Activated CD8-positive, alpha-beta T cell treated with anti-CD3 and anti-CD28 coated beads, Interleukin-2, amount 10 ng/mL, durations not matched to agents 7 days and 5 days (primary cell): ENCODE results near the gene MEOX2. TPM values are rescaled to one million over a fixed set of nuclear protein-coding genes. Genes with fewer than 3 reads are reported as not detected.

Experiments used
- ATAC-seq: fragments of 150-1000 bp; cut with Tn5 transposase; one replicate; pipeline ENCODE4 v1.10.0; 2021; ENCODE audit warnings: moderate library complexity
- CTCF ChIA-PET: fragments of 350-600 bp; sonication (Branson Sonifier 250); formaldehyde crosslinking; loops from one replicate; lab custom pipeline; 2021; ENCODE audit warnings: antibody characterized with exemption; lab: Charles Lee
- POLR2A ChIA-PET: fragments of 350-600 bp; sonication (Branson Sonifier 250); formaldehyde crosslinking; loops from one replicate; lab custom pipeline; 2021; ENCODE audit warnings: antibody characterized with exemption; lab: Charles Lee
- DNase-seq: peaks from one replicate; pipeline ENCODE4 v3.0.0-alpha.2; 2020
- H3K27ac Mint-ChIP-seq: one replicate; pipeline ENCODE4 v1.8.0; 2021; ENCODE audit warnings: mild to moderate bottlenecking, mixed read lengths
- H3K27me3 Mint-ChIP-seq: one replicate; pipeline ENCODE4 v1.8.0; 2021; ENCODE audit warnings: low read depth, mixed read lengths
- H3K36me3 Mint-ChIP-seq: one replicate; pipeline ENCODE4 v1.8.0; 2021; ENCODE audit warnings: low read depth, mixed read lengths
- H3K4me1 Mint-ChIP-seq: one replicate; pipeline ENCODE4 v1.8.0; 2021; ENCODE audit warnings: low read depth, mixed read lengths
- H3K4me3 Mint-ChIP-seq: one replicate; pipeline ENCODE4 v1.8.0; 2021; ENCODE audit warnings: mild to moderate bottlenecking, mixed read lengths
- H3K9me3 Mint-ChIP-seq: one replicate; pipeline ENCODE4 v1.8.0; 2022; ENCODE audit warnings: mixed read lengths; ENCODE audit not compliant: insufficient read depth
- total RNA-seq, 2 experiments: library from RNA; stranded (reverse); gene quantifications; one replicate each; pipeline ENCODE4 v1.2.3, GENCODE V29; 2021

The MEOX2 gene
- total RNA-seq, 2 experiments from 2014 or later: not detected

DNA sequence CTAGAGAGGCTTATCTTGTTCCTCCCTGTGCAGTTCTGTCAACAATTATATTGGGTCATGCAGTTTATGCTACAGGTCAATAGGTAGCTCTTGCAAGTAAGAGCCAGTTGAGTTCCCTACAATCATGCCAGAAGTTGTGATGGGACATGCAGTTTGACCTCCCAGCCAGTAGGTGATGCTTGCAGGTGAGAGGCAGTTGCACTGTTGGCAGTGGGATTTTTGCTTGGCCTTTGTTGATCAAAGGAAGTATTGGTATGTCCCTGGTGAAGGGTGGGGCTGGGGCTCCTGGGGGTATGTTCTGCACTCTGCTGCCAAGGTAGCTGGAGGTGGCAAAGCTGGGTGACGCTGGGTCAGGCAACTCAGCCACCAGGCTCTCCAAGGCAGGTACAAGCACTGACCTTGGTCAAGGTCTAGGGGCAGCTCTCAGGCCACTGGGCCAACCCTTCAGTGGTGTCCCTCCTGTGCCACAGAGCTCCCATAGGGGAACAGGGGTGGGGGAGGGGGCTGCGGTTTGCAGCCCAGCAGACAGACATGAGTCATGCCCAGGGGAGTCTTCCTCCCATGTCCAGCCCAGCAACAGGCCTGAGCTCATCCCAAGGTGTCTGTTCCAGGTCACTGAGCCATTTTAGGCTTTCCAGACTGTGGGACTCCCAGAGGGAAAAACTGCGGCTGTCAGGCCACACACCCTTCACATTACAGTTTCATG lies 43.3 kb downstream of the MEOX2 start:
- Mint-ChIP-seq H3K9me3 (peaks cover 4% of the 10 kb centered on the region), H3K4me1 (no peaks in the 10 kb centered on the region), H3K36me3 (no peaks in the 10 kb centered on the region), H3K4me3 (no peak overlapping the region), H3K27ac (no peak overlapping the region), H3K27me3 (no peaks in the 10 kb centered on the region)
- POLR2A ChIA-PET: no interaction called here
- CTCF ChIA-PET: no interaction called here
- ATAC-seq: no peak
- DNase-seq: no peak

DNA sequence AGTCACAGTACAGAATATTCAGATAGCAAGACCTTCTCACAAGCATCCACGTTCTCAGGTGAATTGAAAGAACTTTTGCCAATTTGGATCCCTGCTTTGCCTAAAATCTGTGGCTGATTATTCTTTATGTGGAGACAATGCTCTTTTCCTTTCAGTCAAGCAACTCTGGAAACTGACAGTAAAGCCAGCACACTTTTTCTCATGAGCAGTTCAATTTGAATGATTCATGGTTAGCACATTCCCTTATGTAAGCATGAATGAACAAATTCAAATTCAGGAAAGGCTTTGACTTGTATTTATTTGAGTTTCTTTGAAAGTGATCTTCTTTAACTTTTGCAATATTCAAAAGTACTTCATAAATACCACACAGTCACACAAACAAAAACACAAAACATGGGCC lies 57.6 kb downstream of the MEOX2 start:
- POLR2A ChIA-PET: no interaction called here
- H3K4me3 Mint-ChIP-seq: no peak overlapping the region
- no peaks in the 10 kb centered on the region for H3K27me3 Mint-ChIP-seq
- CTCF ChIA-PET: no interaction called here
- ATAC-seq (no peak), DNase-seq (no peak)
- no peaks in the 10 kb centered on the region for H3K4me1 Mint-ChIP-seq
- H3K27ac Mint-ChIP-seq: no peak overlapping the region
- no peaks in the 10 kb centered on the region for H3K36me3 Mint-ChIP-seq
- no peaks in the 10 kb centered on the region for H3K9me3 Mint-ChIP-seq

DNA sequence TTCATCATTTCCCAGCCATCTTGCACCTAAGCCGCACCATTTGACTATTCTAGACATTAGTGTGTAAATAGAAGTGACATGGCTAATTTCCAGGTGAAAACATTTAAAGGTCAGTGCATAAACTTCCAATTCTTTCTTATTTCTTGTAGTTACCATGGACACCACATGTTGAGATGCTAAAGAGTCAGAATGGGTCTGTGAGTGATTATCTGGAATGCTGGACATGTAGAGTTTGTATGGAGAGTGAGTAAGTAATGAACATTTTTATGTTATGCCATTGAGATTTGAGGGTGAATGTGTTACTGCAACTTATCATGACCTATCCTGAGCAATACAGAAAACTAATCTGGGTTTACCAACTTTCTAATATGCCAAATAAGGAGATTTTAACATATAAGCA lies 60.4 kb downstream of the MEOX2 start:
- H3K36me3 Mint-ChIP-seq: no peaks in the 10 kb centered on the region
- no peak overlapping the region for H3K4me3 Mint-ChIP-seq
- ChIA-PET CTCF (no interaction called here), POLR2A (no interaction called here)
- no peaks in the 10 kb centered on the region for H3K4me1 Mint-ChIP-seq
- ATAC-seq: no peak
- no peak overlapping the region for H3K27ac Mint-ChIP-seq
- no peaks in the 10 kb centered on the region for H3K27me3 Mint-ChIP-seq
- no peaks in the 10 kb centered on the region for H3K9me3 Mint-ChIP-seq
- no peak for DNase-seq

DNA sequence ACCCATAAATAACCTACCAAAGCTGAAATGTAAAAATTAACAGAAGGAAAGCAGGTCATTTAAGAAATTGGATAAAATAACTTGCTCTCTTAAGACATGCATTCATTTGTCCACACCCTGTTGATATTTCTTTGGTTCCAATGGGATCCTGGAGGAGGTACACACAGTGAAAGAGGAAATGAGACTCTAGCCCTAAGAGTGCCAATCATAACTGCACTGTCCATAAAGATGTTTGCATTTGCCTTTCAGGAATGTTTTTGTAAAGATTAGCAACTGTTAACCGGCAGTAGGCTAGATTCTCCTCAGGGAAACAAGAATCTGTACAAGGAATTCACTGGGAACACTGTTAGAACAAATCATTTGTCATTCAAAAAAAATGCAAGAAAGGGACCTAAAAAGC lies 61.0 kb downstream of the MEOX2 start:
- CTCF ChIA-PET: no interaction called here

DNA sequence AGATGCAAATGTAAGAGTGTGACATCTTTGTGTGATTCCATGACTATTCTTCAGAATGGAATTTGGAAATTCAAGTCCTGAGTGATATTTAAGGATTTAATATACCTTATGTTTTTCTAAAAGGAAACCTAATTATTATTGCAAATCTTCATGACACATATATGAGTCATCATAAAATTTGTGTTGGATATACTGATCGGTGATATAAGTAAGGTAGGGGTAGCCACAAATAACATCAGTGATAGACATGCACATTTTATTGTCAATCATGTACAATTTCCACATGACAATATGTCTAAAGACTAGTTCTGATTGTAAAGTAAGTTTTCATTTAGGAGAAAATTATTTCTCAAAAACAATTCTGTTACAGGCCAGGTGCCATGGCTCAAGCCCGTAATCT lies 65.0 kb downstream of the MEOX2 start:
- Mint-ChIP-seq H3K27ac (no peak overlapping the region), H3K9me3 (peaks cover 4% of the 10 kb centered on the region), H3K4me3 (no peak overlapping the region), H3K27me3 (no peaks in the 10 kb centered on the region), H3K36me3 (no peaks in the 10 kb centered on the region), H3K4me1 (no peaks in the 10 kb centered on the region)
- ATAC-seq: no peak
- ChIA-PET POLR2A (no interaction called here), CTCF (no interaction called here)
- DNase-seq: no peak

More for the DNA sequence above, 61.0 kb downstream of the MEOX2 start:
- DNase-seq: no peak
- no peak overlapping the region for H3K27ac Mint-ChIP-seq
- no peak overlapping the region for H3K4me3 Mint-ChIP-seq
- H3K9me3 Mint-ChIP-seq: no peaks in the 10 kb centered on the region
- ATAC-seq: no peak
- POLR2A ChIA-PET: no interaction called here
- no peaks in the 10 kb centered on the region for H3K27me3 Mint-ChIP-seq
- H3K4me1 Mint-ChIP-seq: no peaks in the 10 kb centered on the region
- H3K36me3 Mint-ChIP-seq: no peaks in the 10 kb centered on the region

DNA sequence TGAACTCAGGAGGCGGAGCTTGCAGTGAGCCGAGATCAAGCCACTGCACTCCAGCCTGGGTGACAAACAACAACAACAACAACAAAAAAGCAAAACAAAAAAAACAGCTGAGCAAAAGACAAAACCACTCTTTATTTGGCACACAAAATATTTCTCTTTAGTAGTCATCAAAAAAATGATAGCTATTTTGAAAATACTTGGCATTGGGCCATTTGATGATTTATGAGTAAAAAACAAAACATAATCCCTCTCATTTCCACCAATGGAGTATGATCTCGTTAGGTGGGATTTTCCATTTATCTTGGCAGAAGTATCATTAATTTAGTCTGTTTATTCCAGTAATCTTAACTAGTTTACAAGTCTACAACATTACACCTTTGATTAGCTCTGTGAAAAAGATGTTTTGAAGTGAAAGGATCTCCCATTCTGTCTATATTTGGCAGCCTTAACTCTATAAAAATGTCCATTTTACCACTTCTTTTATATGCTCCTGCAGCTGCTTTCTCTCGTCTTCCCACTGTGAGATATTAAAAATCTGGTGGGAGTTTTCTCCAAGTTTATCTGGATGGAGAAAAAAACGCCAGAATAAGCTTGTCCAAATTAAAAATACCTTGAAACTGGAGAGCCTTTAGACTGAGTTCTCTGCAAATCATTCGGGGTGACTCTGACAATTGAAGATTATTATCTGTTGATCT lies 65.8 kb downstream of the MEOX2 start:
- Mint-ChIP-seq H3K9me3 (peaks cover 4% of the 10 kb centered on the region), H3K36me3 (no peaks in the 10 kb centered on the region), H3K27ac (no peak overlapping the region), H3K4me1 (no peaks in the 10 kb centered on the region), H3K27me3 (no peaks in the 10 kb centered on the region), H3K4me3 (no peak overlapping the region)
- POLR2A ChIA-PET: no interaction called here
- DNase-seq (no peak), ATAC-seq (no peak)
- CTCF ChIA-PET: no interaction called here

DNA sequence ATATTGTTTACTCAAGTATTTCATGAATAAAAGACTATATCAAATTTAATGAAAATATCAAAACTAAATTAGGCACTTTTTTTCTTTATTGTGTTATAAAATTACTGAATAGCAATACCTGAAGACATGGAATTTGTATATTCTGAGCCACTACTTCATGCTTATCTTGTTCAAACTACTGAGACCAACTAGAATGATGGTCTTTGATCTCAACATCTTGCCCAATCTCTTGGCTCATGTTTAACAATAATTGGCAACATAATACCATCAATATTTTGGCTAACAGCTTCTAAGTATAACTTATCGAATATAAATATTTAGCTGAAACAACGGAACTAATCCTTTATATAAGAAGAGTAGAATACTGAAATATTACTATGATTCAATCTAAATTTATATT lies 68.2 kb downstream of the MEOX2 start:
- POLR2A ChIA-PET: no interaction called here
- H3K27ac Mint-ChIP-seq: no peak overlapping the region

DNA sequence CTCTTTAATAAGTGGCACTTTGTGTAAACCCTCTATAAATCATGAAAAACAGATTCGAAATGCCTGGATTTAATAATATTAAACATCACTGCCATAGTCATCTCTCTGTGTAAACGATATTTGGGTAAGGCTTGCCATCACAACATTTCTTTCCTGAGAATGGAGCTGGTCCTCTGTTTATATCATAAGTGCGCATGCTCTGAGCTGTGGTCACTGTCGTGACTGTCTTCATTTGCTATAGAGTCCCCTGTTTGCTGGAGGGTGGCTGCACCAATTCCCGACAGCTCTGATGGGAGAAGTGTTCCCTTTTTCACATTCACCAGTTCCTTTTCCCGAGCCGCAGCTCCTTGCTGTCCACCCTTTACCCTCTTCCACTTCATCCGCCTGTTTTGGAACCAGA lies 74.3 kb downstream of the MEOX2 start:
- DNase-seq: no peak
- H3K27me3 Mint-ChIP-seq: no peaks in the 10 kb centered on the region
- no peaks in the 10 kb centered on the region for H3K4me1 Mint-ChIP-seq
- H3K36me3 Mint-ChIP-seq: no peaks in the 10 kb centered on the region
- H3K27ac Mint-ChIP-seq: no peak overlapping the region
- no peaks in the 10 kb centered on the region for H3K9me3 Mint-ChIP-seq
- H3K4me3 Mint-ChIP-seq: no peak overlapping the region
- ChIA-PET CTCF (no interaction called here), POLR2A (no interaction called here)
- no peak for ATAC-seq

More for the DNA sequence above, 68.2 kb downstream of the MEOX2 start:
- Mint-ChIP-seq H3K9me3 (peaks cover 4% of the 10 kb centered on the region), H3K4me3 (no peak overlapping the region), H3K4me1 (no peaks in the 10 kb centered on the region), H3K27me3 (no peaks in the 10 kb centered on the region), H3K36me3 (no peaks in the 10 kb centered on the region)
- no peak for ATAC-seq
- CTCF ChIA-PET: no interaction called here
- no peak for DNase-seq

DNA sequence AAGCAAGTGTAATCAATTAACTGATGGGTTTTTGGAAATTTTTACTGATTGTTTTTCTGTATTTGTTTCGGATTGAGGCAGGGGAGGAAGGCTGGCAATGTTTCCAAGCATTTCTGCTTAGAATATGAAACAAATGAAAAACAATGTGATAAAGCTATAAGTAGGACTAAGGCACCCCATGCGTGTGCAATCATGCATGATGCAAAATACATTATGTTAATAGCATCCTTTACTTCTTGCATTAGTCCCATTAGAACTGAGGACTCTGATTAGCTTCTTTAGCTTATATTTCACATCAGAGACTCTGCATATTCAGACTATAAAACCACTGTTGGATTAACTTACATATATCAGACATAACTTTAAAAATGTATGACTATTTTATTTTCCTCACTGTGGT lies 76.0 kb downstream of the MEOX2 start:
- ChIA-PET POLR2A (no interaction called here), CTCF (no interaction called here)
- H3K4me1 Mint-ChIP-seq: no peaks in the 10 kb centered on the region
- no peaks in the 10 kb centered on the region for H3K27me3 Mint-ChIP-seq
- no peaks in the 10 kb centered on the region for H3K36me3 Mint-ChIP-seq
- no peak overlapping the region for H3K27ac Mint-ChIP-seq
- H3K9me3 Mint-ChIP-seq: no peaks in the 10 kb centered on the region
- ATAC-seq (no peak), DNase-seq (no peak)
- no peak overlapping the region for H3K4me3 Mint-ChIP-seq

DNA sequence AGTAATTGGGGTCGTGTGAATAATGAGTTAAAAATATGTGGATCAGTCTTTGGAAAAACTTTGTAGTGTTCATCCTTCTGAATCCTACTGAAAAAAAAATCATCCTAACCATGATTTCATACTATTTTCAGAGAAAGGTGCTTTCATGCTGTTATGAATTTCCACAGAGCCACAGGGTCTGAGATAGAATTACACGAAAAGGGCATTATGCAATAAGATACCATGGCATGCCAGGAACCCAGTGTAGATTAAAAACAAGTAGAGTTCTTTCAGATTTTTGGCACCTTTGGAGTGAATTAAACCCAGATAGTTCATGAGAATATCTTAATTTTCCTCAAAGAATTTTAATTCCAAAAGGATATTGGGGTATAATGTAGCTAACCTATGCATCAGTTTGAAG lies 77.2 kb downstream of the MEOX2 start:
- Mint-ChIP-seq H3K27me3 (no peaks in the 10 kb centered on the region), H3K27ac (no peak overlapping the region), H3K4me3 (no peak overlapping the region), H3K4me1 (no peaks in the 10 kb centered on the region), H3K9me3 (no peaks in the 10 kb centered on the region), H3K36me3 (no peaks in the 10 kb centered on the region)
- ChIA-PET CTCF (no interaction called here), POLR2A (no interaction called here)
- ATAC-seq (no peak), DNase-seq (no peak)

DNA sequence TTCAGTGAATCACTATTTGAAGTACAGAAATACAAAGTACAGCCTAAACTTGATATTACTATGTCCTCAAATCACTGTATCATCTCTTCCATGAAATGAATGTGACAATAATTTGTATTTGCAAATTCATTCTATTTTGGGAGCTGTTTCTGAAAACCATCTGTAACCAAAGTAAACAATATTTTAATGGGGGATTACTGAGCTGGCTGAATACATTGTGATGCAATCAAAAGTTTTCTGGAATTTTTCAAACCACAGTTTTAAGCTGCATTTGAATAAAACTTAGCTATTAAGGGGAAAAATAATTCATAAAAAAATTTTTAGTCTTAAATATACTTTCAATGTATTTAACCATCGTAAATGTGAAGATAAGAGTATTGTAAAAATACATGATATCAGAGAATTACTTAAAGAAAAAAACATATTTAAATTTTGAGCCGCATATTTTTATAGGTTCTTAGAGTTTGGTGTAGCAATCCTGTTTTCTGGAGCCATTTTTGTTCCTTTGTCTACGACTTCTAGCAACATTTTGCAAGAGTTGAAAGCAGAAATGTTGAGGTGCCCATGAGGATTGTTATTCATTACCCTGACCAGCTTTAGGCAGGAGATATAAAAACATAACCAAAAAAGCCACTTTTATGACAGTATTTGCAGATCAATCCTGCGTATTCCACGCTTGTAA lies 78.8 kb downstream of the MEOX2 start:
- ATAC-seq (no peak), DNase-seq (no peak)
- Mint-ChIP-seq H3K36me3 (no peaks in the 10 kb centered on the region), H3K27ac (no peak overlapping the region), H3K27me3 (no peaks in the 10 kb centered on the region), H3K9me3 (no peaks in the 10 kb centered on the region), H3K4me3 (no peak overlapping the region), H3K4me1 (no peaks in the 10 kb centered on the region)
- ChIA-PET POLR2A (no interaction called here), CTCF (no interaction called here)

DNA sequence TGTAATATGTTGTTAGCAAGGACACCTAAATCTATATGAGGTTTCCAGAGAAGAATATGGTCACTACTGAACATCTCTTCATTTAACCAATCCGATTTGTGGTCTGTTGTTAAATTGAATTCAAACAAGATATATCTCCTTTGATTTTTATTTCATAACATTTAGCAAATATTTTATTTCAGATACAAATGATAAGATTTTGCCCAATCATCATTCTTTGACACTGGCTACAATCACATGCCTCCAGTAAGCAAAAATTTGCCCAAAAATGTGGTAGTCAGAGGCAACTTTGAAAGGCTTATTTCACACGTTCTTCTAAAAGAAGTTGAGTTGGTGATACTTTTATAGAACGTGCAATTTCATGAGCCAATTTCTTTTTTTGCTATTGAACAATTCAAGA lies 79.9 kb downstream of the MEOX2 start:
- no peak for ATAC-seq
- H3K36me3 Mint-ChIP-seq: no peaks in the 10 kb centered on the region
- no peaks in the 10 kb centered on the region for H3K4me1 Mint-ChIP-seq
- H3K27ac Mint-ChIP-seq: no peak overlapping the region
- H3K9me3 Mint-ChIP-seq: no peaks in the 10 kb centered on the region
- POLR2A ChIA-PET: no interaction called here
- CTCF ChIA-PET: no interaction called here
- no peak overlapping the region for H3K4me3 Mint-ChIP-seq
- no peak for DNase-seq
- no peaks in the 10 kb centered on the region for H3K27me3 Mint-ChIP-seq
